ENCODE results near the gene ALOX15B.

GRCh38 chr17:8038954-8039610 is at the start of gene ALOX15B:
- no peak for TF ChIP-seq CTCF (IDR thresholded peaks at IDR 0.05)
- TF ChIP-seq POLR2A (IDR thresholded peaks at IDR 0.05) = peak; percentile 38
